SK-N-DZ (cell line): ENCODE data around the gene MOBP.
"Not testable (repeated sequence)": the region's sequence is repeated elsewhere in the genome, so short reads cannot be mapped to it uniquely, and the experiment has no call there.

ENCODE experiments used
- DNase-seq: peaks from one replicate; pipeline ENCODE4 v3.0.0-alpha.2; 2015; ENCODE audit warnings: low spot score

MOBP gene

GRCh38 chr3:39449796-39450195 lies 17.7 kb upstream of the MOBP start:
- DNase-seq = no peak

- DNase-seq = no peak
Measured at GRCh38 chr3:39453134-39453533, 14.3 kb upstream of the MOBP start.

- not testable (repeated sequence) for DNase-seq
Measured at GRCh38 chr3:39453872-39454271, 13.6 kb upstream of the MOBP start.

- DNase-seq = no peak
Measured at GRCh38 chr3:39454591-39455217, 12.8 kb upstream of the MOBP start.

- DNase-seq = no peak
Measured at GRCh38 chr3:39456159-39456558, 11.3 kb upstream of the MOBP start.

GRCh38 chr3:39457361-39457760 lies 10.1 kb upstream of the MOBP start:
- DNase-seq = no peak

- DNase-seq = not testable (repeated sequence)
Measured at GRCh38 chr3:39458579-39458978, 8.9 kb upstream of the MOBP start.

- DNase-seq = no peak
Measured at GRCh38 chr3:39460677-39461076, 6.8 kb upstream of the MOBP start.

GRCh38 chr3:39463269-39463668 lies 4.2 kb upstream of the MOBP start:
- no peak for DNase-seq

- no peak for DNase-seq
Measured at GRCh38 chr3:39466988-39467387, 492 bp upstream of the MOBP start.

GRCh38 chr3:39468108-39468436 lies 592 bp downstream of the MOBP start:
- no peak for DNase-seq

GRCh38 chr3:39469258-39469657 lies 1.8 kb downstream of the MOBP start:
- no peak for DNase-seq

GRCh38 chr3:39469945-39470344 lies 2.5 kb downstream of the MOBP start:
- no peak for DNase-seq

- no peak for DNase-seq
Measured at GRCh38 chr3:39471652-39472051, 4.2 kb downstream of the MOBP start.

GRCh38 chr3:39473452-39474125 lies 6.1 kb downstream of the MOBP start:
- no peak for DNase-seq

GRCh38 chr3:39474126-39474515 lies 6.6 kb downstream of the MOBP start:
- DNase-seq = no peak

- no peak for DNase-seq
Measured at GRCh38 chr3:39476783-39477182, 9.3 kb downstream of the MOBP start.

- no peak for DNase-seq
Measured at GRCh38 chr3:39478226-39478625, 10.7 kb downstream of the MOBP start.

- no peak for DNase-seq
Measured at GRCh38 chr3:39479701-39480414, 12.4 kb downstream of the MOBP start.

- no peak for DNase-seq
Measured at GRCh38 chr3:39485547-39485946, 18.1 kb downstream of the MOBP start.

- DNase-seq = no peak
Measured at GRCh38 chr3:39491014-39491413, 23.5 kb downstream of the MOBP start.

GRCh38 chr3:39491733-39492350 lies 24.4 kb downstream of the MOBP start:
- DNase-seq = no peak

- DNase-seq = no peak
Measured at GRCh38 chr3:39494781-39495180, 27.3 kb downstream of the MOBP start.
